Uterus (tissue), 4 donors: ENCODE measurements around the gene CEACAM21. TPM values are rescaled to one million over a fixed set of nuclear protein-coding genes. Genes with fewer than 3 reads are reported as not detected.

Experiments
- DNase-seq, 2 donors: peaks; one replicate each; pipeline ENCODE4 v3.0.0-alpha.2; 2019 to 2020
- H3K27ac ChIP-seq, 2 donors: fragments of 200-600 bp; sonication (generic); 1 replicate in 1 of 2; 2 replicates in 1 of 2; pipeline ENCODE4 v1.5.1; 2016 to 2018
- H3K27me3 ChIP-seq, 2 donors: fragments of 200-600 bp; sonication (generic); one replicate each; pipeline ENCODE4 v1.5.1; 2018 to 2019; ENCODE audit warnings: control low read depth in 1 of 2
- H3K36me3 ChIP-seq, 2 donors: fragments of 200-600 bp; sonication (generic); one replicate each; pipeline ENCODE4 v1.5.1; 2019; ENCODE audit warnings: control low read depth in 1 of 2
- H3K4me1 ChIP-seq, 2 donors: fragments of 200-600 bp; sonication (generic); one replicate each; pipeline ENCODE4 v1.5.1; 2018 to 2019; ENCODE audit warnings: control low read depth in 1 of 2
- H3K4me3 ChIP-seq, 2 donors: fragments of 200-600 bp; sonication (generic); 1 replicate in 1 of 2; 2 replicates in 1 of 2; pipeline ENCODE4 v1.5.1; 2018 to 2019; ENCODE audit warnings: mild to moderate bottlenecking in 1 of 2
- H3K9me3 ChIP-seq, 2 donors: fragments of 200-600 bp; sonication (generic); one replicate each; pipeline ENCODE4 v1.5.1; 2019; ENCODE audit warnings: control low read depth in 1 of 2
- POLR2A ChIP-seq, 2 donors: fragments of 450-650 bp; IDR thresholded peaks; one replicate each; pipeline ENCODE4 v1.6.1; 2016; ENCODE audit warnings: antibody characterized with exemption in 2 of 2, mild to moderate bottlenecking in 1 of 2, moderate library complexity in 1 of 2
- intact Hi-C: fragments of 100-400 bp; cut with DNase I; formaldehyde crosslinking; loops from one replicate; pipeline ENCODE4 v1.15.1; 2023; ENCODE audit warnings: low total_unique reads
- total RNA-seq, 4 donors: library from RNA; depleted of rRNA in 3 of 4; stranded (reverse); fragments of >200 nt in 3 of 4; gene quantifications; one replicate each; pipeline versions ENCODE4 v1.1.0 to v1.2.4, GENCODE V29; 2014 to 2023
- TF ChIP-seq, protein P1 (sequence below), 4 experiments: fragments of 200-600 bp in 2 of 4; fragments of 450-650 bp in 2 of 4; sonication (generic) in 2 of 4; IDR thresholded peaks; one replicate each; pipeline ENCODE4 v1.5.1; 2016 to 2019; ENCODE audit warnings: antibody characterized with exemption in 4 of 4, mild to moderate bottlenecking in 2 of 4, moderate library complexity in 1 of 4
- donor health status: DM: yes; HTN: yes; CAD: no.

Gene CEACAM21
- total RNA-seq, 4 donors from 2014 or later, result 1.1 to 2.8 (median 2.6) TPM; not detected in 1

DNA sequence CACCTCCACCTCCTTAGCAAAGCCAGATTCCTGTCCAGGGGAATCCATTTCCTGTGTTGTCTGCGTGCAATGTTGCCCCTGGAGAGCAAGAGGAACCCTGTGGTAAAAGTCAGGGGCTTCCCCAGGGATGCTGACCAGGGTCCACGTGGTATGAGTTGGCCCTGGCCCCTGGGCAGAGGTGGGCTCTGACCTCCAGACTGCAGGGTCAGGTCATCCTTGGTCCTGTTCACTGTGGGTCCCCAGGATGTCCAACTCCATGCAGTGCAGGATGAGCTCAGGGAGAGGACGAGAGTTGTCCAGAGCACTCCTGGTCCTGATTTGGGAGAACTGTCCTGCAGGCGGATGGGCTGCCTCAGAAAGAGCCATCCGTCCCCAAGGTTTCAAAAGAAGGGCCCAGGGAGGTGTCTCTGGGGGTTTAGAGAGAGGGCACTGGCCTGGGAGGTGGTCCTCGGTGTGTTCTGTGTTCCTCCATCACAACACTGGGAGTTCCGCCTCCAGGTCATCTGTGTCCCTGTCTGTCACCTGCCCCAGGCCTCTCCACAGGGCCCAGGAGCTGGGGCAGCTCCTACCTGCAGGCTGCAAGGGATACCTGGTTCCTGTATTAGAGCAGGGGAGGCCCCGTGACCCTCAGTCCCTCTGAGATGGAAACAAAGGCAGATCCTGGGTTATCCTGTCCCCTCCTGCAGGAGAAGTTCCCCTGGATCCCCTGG lies 52.2 kb downstream of the CEACAM21 start:
- no peaks in the 10 kb centered on the region for H3K4me1 ChIP-seq
- intact Hi-C loops, result no loop called here
- TF ChIP-seq, protein P1, sequence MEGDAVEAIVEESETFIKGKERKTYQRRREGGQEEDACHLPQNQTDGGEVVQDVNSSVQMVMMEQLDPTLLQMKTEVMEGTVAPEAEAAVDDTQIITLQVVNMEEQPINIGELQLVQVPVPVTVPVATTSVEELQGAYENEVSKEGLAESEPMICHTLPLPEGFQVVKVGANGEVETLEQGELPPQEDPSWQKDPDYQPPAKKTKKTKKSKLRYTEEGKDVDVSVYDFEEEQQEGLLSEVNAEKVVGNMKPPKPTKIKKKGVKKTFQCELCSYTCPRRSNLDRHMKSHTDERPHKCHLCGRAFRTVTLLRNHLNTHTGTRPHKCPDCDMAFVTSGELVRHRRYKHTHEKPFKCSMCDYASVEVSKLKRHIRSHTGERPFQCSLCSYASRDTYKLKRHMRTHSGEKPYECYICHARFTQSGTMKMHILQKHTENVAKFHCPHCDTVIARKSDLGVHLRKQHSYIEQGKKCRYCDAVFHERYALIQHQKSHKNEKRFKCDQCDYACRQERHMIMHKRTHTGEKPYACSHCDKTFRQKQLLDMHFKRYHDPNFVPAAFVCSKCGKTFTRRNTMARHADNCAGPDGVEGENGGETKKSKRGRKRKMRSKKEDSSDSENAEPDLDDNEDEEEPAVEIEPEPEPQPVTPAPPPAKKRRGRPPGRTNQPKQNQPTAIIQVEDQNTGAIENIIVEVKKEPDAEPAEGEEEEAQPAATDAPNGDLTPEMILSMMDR (IDR thresholded peaks at IDR 0.05), result no peak
- no peak for TF ChIP-seq POLR2A (IDR thresholded peaks at IDR 0.05)
- no peaks in the 10 kb centered on the region for H3K27me3 ChIP-seq
- no peaks in the 10 kb centered on the region for H3K36me3 ChIP-seq
- no peak overlapping the region for H3K4me3 ChIP-seq
- H3K27ac ChIP-seq, result no peak overlapping the region
- no peaks in the 10 kb centered on the region for H3K9me3 ChIP-seq
- DNase-seq, result no peak

Other genes starting within 250 kb of the CEACAM21 start
- gene TGFB1, start 222.2 kb upstream of the CEACAM21 start, total RNA-seq, result 10 to 100 TPM in 2 of 4 donors, 1 to 10 TPM in 2; 6.7 to 61.7 (median 15.7) TPM
- gene B9D2, start 212.0 kb upstream of the CEACAM21 start, total RNA-seq, result 1 to 10 TPM in 2 of 4 donors, under 1 TPM in 1, not detected in 1; 0.29 to 6.2 (median 3.5) TPM
- 10 to 100 TPM in 2 of 4 donors, 1 to 10 TPM in 2; 7.1 to 28.1 (median 10.9) TPM for gene TMEM91, start 199.6 kb upstream of the CEACAM21 start, total RNA-seq
- 10 to 100 TPM in 1 of 4 donors, 1 to 10 TPM in 3; 1.5 to 11.4 (median 4.5) TPM for gene EXOSC5, start 178.8 kb upstream of the CEACAM21 start, total RNA-seq
- 10 to 100 TPM; 18.2 to 36.7 (median 21.6) TPM for gene BCKDHA, start 178.3 kb upstream of the CEACAM21 start, total RNA-seq
- 10 to 100 TPM in 1 of 4 donors, 1 to 10 TPM in 1, under 1 TPM in 1, not detected in 1; 0.83 to 14.1 (median 3.4) TPM for gene B3GNT8, start 148.8 kb upstream of the CEACAM21 start, total RNA-seq
- 10 to 100 TPM; 25.8 to 89.4 (median 32.9) TPM for gene DMAC2, start 136.3 kb upstream of the CEACAM21 start, total RNA-seq
- gene ERICH4, start 133.0 kb upstream of the CEACAM21 start, total RNA-seq, result not detected
- gene CEACAM4, start 50.9 kb downstream of the CEACAM21 start, total RNA-seq, result under 1 TPM in 2 of 4 donors, not detected in 2; 0.26 to 0.61 TPM
- gene CEACAM7, start 112.1 kb downstream of the CEACAM21 start, total RNA-seq, result 1 to 10 TPM in 1 of 4 donors, under 1 TPM in 2, not detected in 1; 0.49 to 1.8 (median 0.51) TPM
- under 1 TPM in 2 of 4 donors, not detected in 2; 0.29 to 0.51 TPM for gene CEACAM5, start 132.5 kb downstream of the CEACAM21 start, total RNA-seq
- under 1 TPM in 1 of 4 donors, not detected in 3; 0.41 TPM for gene CEACAM6, start 179.4 kb downstream of the CEACAM21 start, total RNA-seq
- gene CEACAM3, start 220.4 kb downstream of the CEACAM21 start, total RNA-seq, result not detected